ENCODE results near the gene STX18.

The STX18 gene

GRCh38 chr4:4391866-4392265, 150.0 kb downstream of the STX18 start:
- H3K4me3 ChIP-seq (ENCODE audit: low read depth in 1 of 2, low read length in 1 of 2), result no peak overlapping the region
- H3K36me3 ChIP-seq, result no peaks in the 10 kb centered on the region
- no peak overlapping the region for H3K27ac ChIP-seq
- peaks cover 85% of the 10 kb centered on the region for H3K27me3 ChIP-seq
- TF ChIP-seq, protein P1, sequence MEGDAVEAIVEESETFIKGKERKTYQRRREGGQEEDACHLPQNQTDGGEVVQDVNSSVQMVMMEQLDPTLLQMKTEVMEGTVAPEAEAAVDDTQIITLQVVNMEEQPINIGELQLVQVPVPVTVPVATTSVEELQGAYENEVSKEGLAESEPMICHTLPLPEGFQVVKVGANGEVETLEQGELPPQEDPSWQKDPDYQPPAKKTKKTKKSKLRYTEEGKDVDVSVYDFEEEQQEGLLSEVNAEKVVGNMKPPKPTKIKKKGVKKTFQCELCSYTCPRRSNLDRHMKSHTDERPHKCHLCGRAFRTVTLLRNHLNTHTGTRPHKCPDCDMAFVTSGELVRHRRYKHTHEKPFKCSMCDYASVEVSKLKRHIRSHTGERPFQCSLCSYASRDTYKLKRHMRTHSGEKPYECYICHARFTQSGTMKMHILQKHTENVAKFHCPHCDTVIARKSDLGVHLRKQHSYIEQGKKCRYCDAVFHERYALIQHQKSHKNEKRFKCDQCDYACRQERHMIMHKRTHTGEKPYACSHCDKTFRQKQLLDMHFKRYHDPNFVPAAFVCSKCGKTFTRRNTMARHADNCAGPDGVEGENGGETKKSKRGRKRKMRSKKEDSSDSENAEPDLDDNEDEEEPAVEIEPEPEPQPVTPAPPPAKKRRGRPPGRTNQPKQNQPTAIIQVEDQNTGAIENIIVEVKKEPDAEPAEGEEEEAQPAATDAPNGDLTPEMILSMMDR (IDR thresholded peaks at IDR 0.05), result no peak
- H3K9me3 ChIP-seq, result no peaks in the 10 kb centered on the region
- no peaks in the 10 kb centered on the region for H3K4me1 ChIP-seq (ENCODE audit: control insufficient read depth in 1 of 2, insufficient read depth in 1 of 2, low read depth in 1 of 2, low read length in 1 of 2)

DNA sequence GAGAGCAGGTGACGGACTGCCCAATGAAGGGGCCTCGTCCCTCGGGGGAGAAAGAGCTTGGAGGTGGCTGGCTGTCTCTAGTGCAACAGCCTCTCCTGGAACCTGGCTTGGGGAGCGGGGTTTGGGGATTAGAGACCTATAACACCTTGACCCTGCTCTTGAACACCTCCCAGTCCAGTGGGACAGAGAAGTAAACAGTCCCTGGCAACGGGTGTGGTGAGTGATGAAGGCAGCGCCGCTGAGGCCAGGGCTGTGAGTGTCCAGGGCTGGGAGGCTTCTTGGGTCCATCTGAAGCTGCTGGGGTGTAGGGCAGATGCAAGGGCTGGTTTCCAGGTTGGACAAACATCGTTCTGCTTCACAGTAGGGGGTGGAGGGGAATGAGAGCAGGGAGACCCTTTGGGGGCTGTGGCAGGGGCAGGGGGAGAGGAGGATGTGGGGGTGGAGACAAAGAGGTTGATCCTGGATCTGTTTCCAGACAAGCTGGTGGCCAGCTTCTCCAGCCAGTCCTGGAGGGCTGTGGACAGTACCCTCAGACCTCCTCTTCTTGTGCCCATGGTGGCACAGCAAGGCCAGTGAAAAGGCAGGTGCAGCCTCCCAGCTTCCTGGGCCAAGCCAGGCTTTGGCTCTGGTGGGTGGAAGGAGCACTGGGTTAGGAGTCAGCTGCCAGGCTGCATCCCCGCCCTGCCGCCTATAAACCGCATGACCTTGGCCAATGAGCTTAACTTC, 151.2 kb downstream of the STX18 start:
- Histone ChIP-seq H3K27ac (no peak overlapping the region), H3K4me3 (ENCODE audit: low read depth in 1 of 2, low read length in 1 of 2) (no peak overlapping the region), H3K9me3 (no peaks in the 10 kb centered on the region), H3K27me3 (peaks cover 85% of the 10 kb centered on the region), H3K36me3 (no peaks in the 10 kb centered on the region), H3K4me1 (ENCODE audit: control insufficient read depth in 1 of 2, insufficient read depth in 1 of 2, low read depth in 1 of 2, low read length in 1 of 2) (no peaks in the 10 kb centered on the region)
- TF ChIP-seq, protein P1 (IDR thresholded peaks at IDR 0.05), result no peak

- H3K27me3 ChIP-seq, result peaks cover 85% of the 10 kb centered on the region
- no peaks in the 10 kb centered on the region for H3K36me3 ChIP-seq
- no peak overlapping the region for H3K4me3 ChIP-seq (ENCODE audit: low read depth in 1 of 2, low read length in 1 of 2)
- no peak overlapping the region for H3K27ac ChIP-seq
- TF ChIP-seq, protein P1 (IDR thresholded peaks at IDR 0.05), result no peak
- H3K9me3 ChIP-seq, result no peaks in the 10 kb centered on the region
- H3K4me1 ChIP-seq (ENCODE audit: control insufficient read depth in 1 of 2, insufficient read depth in 1 of 2, low read depth in 1 of 2, low read length in 1 of 2), result no peaks in the 10 kb centered on the region
Observed at GRCh38 chr4:4390046-4390445, 151.8 kb downstream of the STX18 start.

GRCh38 chr4:4388836-4389575, 152.8 kb downstream of the STX18 start:
- Histone ChIP-seq H3K9me3 (no peaks in the 10 kb centered on the region), H3K27ac (no peak overlapping the region), H3K36me3 (no peaks in the 10 kb centered on the region), H3K4me3 (ENCODE audit: low read depth in 1 of 2, low read length in 1 of 2) (no peak overlapping the region), H3K4me1 (ENCODE audit: control insufficient read depth in 1 of 2, insufficient read depth in 1 of 2, low read depth in 1 of 2, low read length in 1 of 2) (no peaks in the 10 kb centered on the region), H3K27me3 (peaks cover 85% of the 10 kb centered on the region)
- TF ChIP-seq, protein P1 (IDR thresholded peaks at IDR 0.05), result no peak

DNA sequence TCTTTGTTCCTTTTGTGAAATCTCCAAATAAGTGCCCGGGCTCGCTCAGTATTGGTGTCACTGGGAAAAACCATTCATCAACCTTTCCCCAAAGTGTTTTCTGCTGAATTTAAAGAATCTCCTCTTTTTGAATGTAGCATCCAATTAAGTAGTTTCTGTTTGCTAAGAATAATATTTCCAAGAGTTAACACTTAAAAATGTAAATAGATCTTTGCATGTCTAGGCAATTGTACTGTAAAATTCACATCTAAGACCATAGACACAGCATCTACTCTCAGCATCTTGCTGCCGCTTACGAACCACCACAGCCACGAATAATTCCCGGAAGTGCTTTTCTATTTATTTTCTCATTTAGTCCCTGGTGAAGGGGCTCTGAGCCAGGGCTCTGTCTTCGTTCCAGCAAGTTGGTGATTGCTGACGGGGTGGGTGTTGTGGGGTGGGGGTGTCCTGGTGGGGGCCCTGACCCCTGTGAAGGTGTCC, 153.5 kb downstream of the STX18 start:
- TF ChIP-seq, protein P1 (IDR thresholded peaks at IDR 0.05), result no peak
- H3K27me3 ChIP-seq, result peaks cover 85% of the 10 kb centered on the region
- H3K4me3 ChIP-seq (ENCODE audit: low read depth in 1 of 2, low read length in 1 of 2), result no peak overlapping the region

More for the DNA sequence above, 153.5 kb downstream of the STX18 start:
- H3K27ac ChIP-seq, result no peak overlapping the region
- H3K4me1 ChIP-seq (ENCODE audit: control insufficient read depth in 1 of 2, insufficient read depth in 1 of 2, low read depth in 1 of 2, low read length in 1 of 2), result no peaks in the 10 kb centered on the region
- H3K9me3 ChIP-seq, result no peaks in the 10 kb centered on the region
- no peaks in the 10 kb centered on the region for H3K36me3 ChIP-seq

Measured in neutrophil (primary cell).